ENCODE data around the gene RABGAP1.

Gene RABGAP1

GRCh38 chr9:123113185-123113584, 172.4 kb downstream of the RABGAP1 start:
- H3K9me3 ChIP-seq (ENCODE audit: control insufficient read depth, insufficient read depth, low read depth, low read length), result no peaks in the 10 kb centered on the region
- no peak overlapping the region for H3K27ac ChIP-seq (ENCODE audit: extremely low read depth, low read depth, low read length)
- peaks cover 0 to 44% of the 10 kb centered on the region in 2 experiments; a peak in 1 of 3 replicates for H3K36me3 ChIP-seq (ENCODE audit: control insufficient read depth in 2 of 2, insufficient read depth in 1 of 2, low read length in 2 of 2)
- no peaks in the 10 kb centered on the region for H3K4me1 ChIP-seq (ENCODE audit: control insufficient read depth, insufficient read depth, low read length)
- H3K4me3 ChIP-seq (ENCODE audit: low read depth, low read length), result no peak overlapping the region
- CTCF ChIA-PET, result interaction anchor here (1.1 kb wide), 1 partner anchor 11 kb away, joined by 5 read pairs; no protein-coding TSS in a partner anchor
- POLR2A ChIA-PET, result no interaction called here
- TF ChIP-seq ZNF488 (tag by site-specific recombination; IDR thresholded peaks at IDR 0.05) (no peak), ZNF48 (tag by site-specific recombination; IDR thresholded peaks at IDR 0.05) (no peak), GLI4 (tag by site-specific recombination; IDR thresholded peaks at IDR 0.05) (no peak), ZNF585B (tag by site-specific recombination; IDR thresholded peaks at IDR 0.05) (no peak), ZNF184 (tag by site-specific recombination; IDR thresholded peaks at IDR 0.05) (no peak), ZNF571 (tag by site-specific recombination; IDR thresholded peaks at IDR 0.05) (no peak), ZSCAN30 (tag by site-specific recombination; IDR thresholded peaks at IDR 0.05) (no peak), PRDM1 (tag by site-specific recombination; IDR thresholded peaks at IDR 0.05) (no peak), ZBTB20 (tag by site-specific recombination; IDR thresholded peaks at IDR 0.05) (no peak), MZF1 (tag by site-specific recombination; IDR thresholded peaks at IDR 0.05; ENCODE audit: borderline replicate concordance) (no peak), ZNF280C (tag by site-specific recombination; IDR thresholded peaks at IDR 0.05) (no peak), BCL11A (tag by site-specific recombination; IDR thresholded peaks at IDR 0.05; ENCODE audit: low read depth) (no peak), ZNF629 (tag by site-specific recombination; IDR thresholded peaks at IDR 0.05) (no peak), ZNF707 (tag by site-specific recombination; IDR thresholded peaks at IDR 0.05) (no peak), ZNF639 (tag by site-specific recombination; IDR thresholded peaks at IDR 0.05) (no peak), PRDM2 (tag by site-specific recombination; IDR thresholded peaks at IDR 0.05; ENCODE audit: borderline replicate concordance) (no peak), ZSCAN4 (tag by site-specific recombination; IDR thresholded peaks at IDR 0.05) (no peak), ZNF121 (tag by site-specific recombination; IDR thresholded peaks at IDR 0.05) (no peak), YY1 (tag by site-specific recombination; IDR thresholded peaks at IDR 0.05) (no peak)

Measured in HEK293 (cell line).